G401.6 (cell line): ENCODE data around the gene ANO1.
"Not testable (repeated sequence)": the region's sequence is repeated elsewhere in the genome, so short reads cannot be mapped to it uniquely, and the experiment has no call there.

Experiments
- FAIRE-seq: peaks from 2 replicates; lab custom pipeline; 2012; peaks lifted over from hg19 to GRCh38; lab: Jason Lieb, UNC

ANO1 gene

GRCh38 chr11:70210051-70210501, 132.0 kb downstream of the ANO1 start:
- no peak for FAIRE-seq

GRCh38 chr11:70210530-70210929, 132.4 kb downstream of the ANO1 start:
- no peak for FAIRE-seq

- no peak for FAIRE-seq
Observed at GRCh38 chr11:70212227-70212811, 134.2 kb downstream of the ANO1 start.

- FAIRE-seq: not testable (repeated sequence)
Observed at GRCh38 chr11:70217388-70217787, 139.3 kb downstream of the ANO1 start.

DNA sequence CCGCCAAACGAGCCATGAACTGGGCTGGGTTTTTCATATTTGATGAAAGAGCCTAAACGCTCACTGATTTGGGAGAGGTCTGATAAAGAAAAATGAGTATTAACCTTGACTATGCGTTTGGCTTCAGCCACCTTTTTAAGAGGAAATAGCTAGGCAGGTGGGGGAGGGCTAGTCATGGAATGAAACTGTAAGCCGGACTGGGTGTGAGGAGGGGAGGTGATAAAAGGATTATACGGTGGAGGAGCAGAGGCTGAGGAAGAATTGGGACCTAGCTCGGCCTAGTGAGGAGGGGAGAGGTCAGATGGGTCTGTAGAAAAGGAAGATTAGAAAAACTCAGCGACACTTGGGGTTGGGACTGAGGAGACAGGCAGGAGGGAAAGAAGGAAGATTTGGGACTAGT, 140.0 kb downstream of the ANO1 start:
- not testable (repeated sequence) for FAIRE-seq

- FAIRE-seq: no peak
Observed at GRCh38 chr11:70220136-70220535, 142.0 kb downstream of the ANO1 start.

- no peak for FAIRE-seq
Observed at GRCh38 chr11:70220920-70221319, 142.8 kb downstream of the ANO1 start.

- FAIRE-seq: no peak
Observed at GRCh38 chr11:70225681-70226177, 147.6 kb downstream of the ANO1 start.

- no peak for FAIRE-seq
Observed at GRCh38 chr11:70226183-70226582, 148.1 kb downstream of the ANO1 start.

DNA sequence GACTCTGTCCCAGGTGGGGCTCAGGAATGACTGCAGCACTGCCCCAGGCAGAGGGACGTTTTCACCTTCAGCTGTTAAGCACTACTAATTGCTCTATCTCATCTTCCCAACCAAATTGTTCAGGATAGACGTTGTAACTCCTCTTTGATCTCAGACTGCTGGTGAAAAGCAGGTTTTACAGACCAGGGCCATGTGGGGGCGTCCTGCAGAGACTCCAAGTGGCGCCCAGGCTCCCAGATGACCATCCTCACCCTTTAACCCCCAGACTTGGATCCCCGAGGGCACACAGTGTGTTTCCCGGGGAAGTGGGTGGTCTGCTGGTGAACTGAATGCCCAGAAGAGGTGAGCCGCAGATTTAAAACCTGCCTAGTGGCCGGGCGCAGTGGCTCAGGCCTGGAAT, 148.8 kb downstream of the ANO1 start:
- no peak for FAIRE-seq

DNA sequence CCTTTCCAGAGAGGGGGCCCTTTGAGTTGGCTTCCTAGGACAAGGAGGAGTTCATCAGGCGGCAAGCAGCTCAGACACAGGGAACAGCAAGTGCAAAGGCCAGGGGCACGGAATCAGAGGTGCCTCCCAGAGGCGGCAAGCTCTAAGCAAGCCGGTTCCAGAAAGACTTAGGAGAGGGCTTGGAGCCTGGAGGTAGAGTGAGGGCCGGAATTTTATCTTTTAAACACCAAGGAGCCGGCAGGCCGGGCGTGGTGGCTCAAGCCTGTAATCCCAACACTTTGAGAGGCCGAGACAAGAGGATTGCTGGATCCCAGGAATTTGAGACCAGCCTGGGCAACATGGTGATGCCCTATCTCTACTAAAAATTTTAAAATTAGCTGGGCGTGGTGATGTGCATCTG, 151.6 kb downstream of the ANO1 start:
- no peak for FAIRE-seq

GRCh38 chr11:70230151-70230839, 152.2 kb downstream of the ANO1 start:
- no peak for FAIRE-seq

DNA sequence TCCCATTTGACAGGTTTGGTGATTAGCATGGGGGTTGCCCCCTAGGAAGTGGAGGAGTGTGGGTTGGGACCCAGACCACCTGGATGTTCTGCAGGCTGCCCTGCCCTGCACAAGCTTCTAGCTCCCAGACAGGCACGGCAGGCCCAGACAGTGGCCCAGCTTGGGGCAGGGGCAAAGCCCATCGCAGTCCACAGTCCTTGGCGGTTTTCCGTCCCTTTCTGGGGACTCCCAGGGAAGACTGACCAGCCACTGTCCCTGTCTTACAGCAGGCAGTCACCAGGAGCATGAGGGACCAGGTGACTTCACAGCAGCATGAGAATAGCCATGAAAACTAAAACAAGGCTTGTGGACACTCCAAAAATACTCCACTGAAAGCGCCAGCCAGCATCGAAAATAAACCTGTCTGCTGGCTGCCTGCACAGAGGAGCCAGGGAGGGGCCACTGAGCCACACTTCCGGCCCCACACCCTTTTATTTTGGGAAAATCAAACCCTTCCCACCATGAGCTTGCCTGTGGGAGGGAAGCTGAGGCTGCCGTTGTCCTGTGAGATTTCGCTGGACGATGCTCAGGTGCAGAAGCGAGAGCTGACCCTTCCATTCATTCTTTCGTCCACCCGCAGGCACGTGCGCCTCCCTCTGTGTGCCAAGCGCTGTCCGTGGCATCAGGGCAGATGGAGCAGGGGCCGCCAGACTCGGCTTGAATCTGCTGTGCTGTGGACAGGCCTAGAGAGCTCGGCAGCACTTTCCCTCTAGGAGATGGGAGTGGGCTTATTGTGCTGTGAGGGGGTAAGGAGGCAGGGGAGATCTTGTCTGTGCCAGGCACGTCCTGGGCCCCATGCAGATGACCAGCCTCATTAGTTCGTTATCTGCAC, 153.0 kb downstream of the ANO1 start:
- FAIRE-seq: no peak

- FAIRE-seq: no peak
Observed at GRCh38 chr11:70233034-70233433, 154.9 kb downstream of the ANO1 start.

DNA sequence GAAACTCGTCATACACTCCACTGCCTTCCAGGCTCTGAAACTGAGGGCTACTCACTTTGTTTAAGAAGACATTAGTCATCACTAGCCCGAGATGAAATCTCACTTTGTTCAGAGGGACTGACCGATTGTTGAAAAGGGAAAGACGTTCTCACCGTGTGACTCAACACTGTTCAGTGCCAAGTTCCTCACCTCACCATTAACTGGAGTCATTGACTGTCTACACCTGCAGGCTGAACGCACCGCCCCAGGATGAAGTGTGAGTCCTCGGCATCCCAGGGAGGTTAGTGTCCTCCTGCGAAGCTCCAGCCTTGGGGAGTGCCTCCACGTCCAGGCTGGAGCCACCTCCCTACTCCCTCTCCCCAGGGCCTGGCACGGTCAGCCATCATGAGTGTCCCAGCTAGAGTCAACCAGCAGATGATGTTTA, 155.4 kb downstream of the ANO1 start:
- FAIRE-seq: no peak

- FAIRE-seq: no peak
Observed at GRCh38 chr11:70233962-70234361, 155.8 kb downstream of the ANO1 start.
